HG03060 (cell line): ENCODE data around the gene TDRKH.
A peak's percentile ranks its signal among the peaks of the same experiment; 100 is the strongest.

Experiments used
- ATAC-seq: cut with Tn5 transposase; IDR thresholded peaks from one replicate; pipeline ENCODE4 v1.9.1; 2021; ENCODE audit warnings: low read depth, moderate number of reproducible peaks; ENCODE audit not compliant: unreplicated experiment

TDRKH gene

GRCh38 chr1:151790071-151790939, at the start of gene TDRKH:
Gene TDRKH (minus strand): TSS chr1:151790500. CDS start chr1:151783022, 7,478 bp downstream.
- peak; percentile 89 for ATAC-seq

GRCh38 chr1:151839457-151840403, 49.4 kb upstream of the TDRKH start, which contains the start of gene C2CD4D:
Gene C2CD4D (minus strand): TSS chr1:151839820. CDS start chr1:151838989, 831 bp downstream.
- ATAC-seq, result no peak

- ATAC-seq, result no peak
These were observed 48.7 kb upstream of the TDRKH start for GRCh38 chr1:151839082-151839412.

GRCh38 chr1:151838222-151839081, 48.2 kb upstream of the TDRKH start:
- ATAC-seq, result no peak

- ATAC-seq, result no peak
These were observed 47.6 kb upstream of the TDRKH start for GRCh38 chr1:151837884-151838221.

- ATAC-seq, result no peak
These were observed 46.9 kb upstream of the TDRKH start for GRCh38 chr1:151837197-151837596.

- ATAC-seq, result no peak
These were observed 45.3 kb upstream of the TDRKH start for GRCh38 chr1:151835596-151835995.

GRCh38 chr1:151834239-151834638, 43.9 kb upstream of the TDRKH start:
- ATAC-seq, result no peak

- ATAC-seq, result no peak
These were observed 43.0 kb upstream of the TDRKH start for GRCh38 chr1:151833172-151833900.

GRCh38 chr1:151832318-151832980, 42.1 kb upstream of the TDRKH start:
- no peak for ATAC-seq

GRCh38 chr1:151831605-151832004, 41.3 kb upstream of the TDRKH start, which contains the start of gene RORC:
Gene RORC (minus strand): TSS chr1:151831802. CDS start chr1:151831764, 38 bp downstream.
- ATAC-seq, result no peak

- no peak for ATAC-seq
These were observed 40.9 kb upstream of the TDRKH start for GRCh38 chr1:151831256-151831591.

GRCh38 chr1:151830055-151830454, 39.8 kb upstream of the TDRKH start:
- no peak for ATAC-seq

- ATAC-seq, result no peak
These were observed 39.2 kb upstream of the TDRKH start for GRCh38 chr1:151829352-151830046.

GRCh38 chr1:151828921-151829320, 38.6 kb upstream of the TDRKH start:
- no peak for ATAC-seq

- ATAC-seq, result no peak
These were observed 37.6 kb upstream of the TDRKH start for GRCh38 chr1:151827853-151828252.

- no peak for ATAC-seq
These were observed 35.7 kb upstream of the TDRKH start for GRCh38 chr1:151825751-151826660.

GRCh38 chr1:151825204-151825603, 34.9 kb upstream of the TDRKH start:
- ATAC-seq, result no peak
